ENCODE results near the gene REC114. TPM values are rescaled to one million over a fixed set of nuclear protein-coding genes. Genes with fewer than 3 reads are reported as not detected.

The REC114 gene
- total and polyA plus RNA-seq, 9 of the 15 experiments (the other 6 are each of a cell fraction or from before 2014, with no cell fraction given) = 0.07 to 0.24 TPM; not detected in 7

- POLR2A ChIA-PET = interaction anchor here (0.6 kb wide), 1 partner anchor 154 kb away, joined by 3 read pairs; no protein-coding TSS in a partner anchor
- intact Hi-C loops (cut with micrococcal nuclease) = no loop called here
- FAIRE-seq = no peak
- no peak for ATAC-seq
- DNase-seq (ENCODE audit: extremely low read depth in 1 of 4, low spot score in 3 of 4) = no peak
- Histone ChIP-seq H3K4me3 (no peak overlapping the region), H4K20me1 (replicated peaks; ENCODE audit: control insufficient read depth, insufficient read depth, low read length) (no peaks in the 10 kb centered on the region), H3K9me1 (ENCODE audit: control insufficient read depth, insufficient read depth, low read length) (no peaks in the 10 kb centered on the region), H3K79me2 (ENCODE audit: control insufficient read depth, insufficient read depth, low read length) (no peaks in the 10 kb centered on the region), H3K27ac (ENCODE audit: extremely low read depth, low read depth, low read length) (no peak overlapping the region), H3K4me2 (ENCODE audit: insufficient read depth, low read length) (no peak overlapping the region), H3K27me3 (ENCODE audit: control insufficient read depth in 2 of 2, insufficient read depth in 2 of 2, low read length in 2 of 2) (no peaks in the 10 kb centered on the region), H3K9ac (ENCODE audit: insufficient read depth in 1 of 2, low read depth in 2 of 2, low read length in 2 of 2) (no peak overlapping the region), H3K36me3 (ENCODE audit: control insufficient read depth, insufficient read depth, low read length) (no peaks in the 10 kb centered on the region), H3K4me1 (replicated peaks in 1 of 2; ENCODE audit: control insufficient read depth in 2 of 2, insufficient read depth in 2 of 2, low read length in 2 of 2) (no peaks in the 10 kb centered on the region), H2AFZ (ENCODE audit: low read depth, low read length) (no peak overlapping the region), H3K9me3 (replicated peaks; ENCODE audit: control insufficient read depth, insufficient read depth, low read depth, low read length) (no peaks in the 10 kb centered on the region)
- CTCF ChIA-PET (ENCODE audit: low intra/inter-chr PET ratio) = no interaction called here
- BruUV-seq (replicated peaks) = no TSS peak
- 0% methylated on average over 3 of the region's 3 CpGs for WGBS (ENCODE audit: insufficient coverage, low coverage, missing lambda C conversion rate)
- in situ Hi-C loops (cut with MboI) = no loop called here
- TF ChIP-seq HIVEP1 (CRISPR knock-in tag; IDR thresholded peaks at IDR 0.05) (no peak), ZBTB7A (IDR thresholded peaks at IDR 0.05; ENCODE audit: borderline replicate concordance, control insufficient read depth, low read depth, low read length) (no peak), THRB (CRISPR knock-in tag; conservative IDR thresholded peaks at IDR 0.05) (no peak), MAFF (IDR thresholded peaks at IDR 0.05; ENCODE audit: low read length) (no peak), KLF13 (tag; IDR thresholded peaks at IDR 0.05; ENCODE audit: borderline replicate concordance, low read depth) (no peak), BRD4 (IDR thresholded peaks at IDR 0.05) (no peak), MYC (IDR thresholded peaks at IDR 0.05; ENCODE audit: low read depth, low read length) (no peak), MYC (CRISPR knock-in tag; IDR thresholded peaks at IDR 0.05; ENCODE audit: borderline replicate concordance, low read depth) (no peak), IRF2 (CRISPR knock-in tag; IDR thresholded peaks at IDR 0.05) (no peak), XRCC5 (IDR thresholded peaks at IDR 0.05; ENCODE audit: low read depth, low read length) (no peak), CHD1 (IDR thresholded peaks at IDR 0.05; ENCODE audit: low read length) (no peak), SRF (CRISPR knock-in tag; IDR thresholded peaks at IDR 0.05) (no peak), ZNF282 (CRISPR knock-in tag; IDR thresholded peaks at IDR 0.05) (no peak), ADNP (tag; IDR thresholded peaks at IDR 0.05) (no peak), ZBTB5 (IDR thresholded peaks at IDR 0.05) (no peak)
- TF ChIP-seq, protein P1, sequence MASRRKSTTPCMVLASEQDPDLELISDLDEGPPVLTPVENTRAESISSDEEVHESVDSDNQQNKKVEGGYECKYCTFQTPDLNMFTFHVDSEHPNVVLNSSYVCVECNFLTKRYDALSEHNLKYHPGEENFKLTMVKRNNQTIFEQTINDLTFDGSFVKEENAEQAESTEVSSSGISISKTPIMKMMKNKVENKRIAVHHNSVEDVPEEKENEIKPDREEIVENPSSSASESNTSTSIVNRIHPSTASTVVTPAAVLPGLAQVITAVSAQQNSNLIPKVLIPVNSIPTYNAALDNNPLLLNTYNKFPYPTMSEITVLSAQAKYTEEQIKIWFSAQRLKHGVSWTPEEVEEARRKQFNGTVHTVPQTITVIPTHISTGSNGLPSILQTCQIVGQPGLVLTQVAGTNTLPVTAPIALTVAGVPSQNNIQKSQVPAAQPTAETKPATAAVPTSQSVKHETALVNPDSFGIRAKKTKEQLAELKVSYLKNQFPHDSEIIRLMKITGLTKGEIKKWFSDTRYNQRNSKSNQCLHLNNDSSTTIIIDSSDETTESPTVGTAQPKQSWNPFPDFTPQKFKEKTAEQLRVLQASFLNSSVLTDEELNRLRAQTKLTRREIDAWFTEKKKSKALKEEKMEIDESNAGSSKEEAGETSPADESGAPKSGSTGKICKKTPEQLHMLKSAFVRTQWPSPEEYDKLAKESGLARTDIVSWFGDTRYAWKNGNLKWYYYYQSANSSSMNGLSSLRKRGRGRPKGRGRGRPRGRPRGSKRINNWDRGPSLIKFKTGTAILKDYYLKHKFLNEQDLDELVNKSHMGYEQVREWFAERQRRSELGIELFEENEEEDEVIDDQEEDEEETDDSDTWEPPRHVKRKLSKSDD (conservative IDR thresholded peaks at IDR 0.05; ENCODE audit: low read length) = no peak
Observed at GRCh38 chr15:73467758-73468157, 24.8 kb downstream of the REC114 start.

Measured in K562 (cell line).